Mesenchymal stem cell (in vitro differentiated cells and primary cell): ENCODE data around the gene SDK2.

ENCODE experiments used
- DNase-seq: peaks from one replicate; pipeline ENCODE4 v3.0.0-alpha.2; 2013
- H2AFZ ChIP-seq: one replicate; pipeline ENCODE4 v1.6.1; 2013; ENCODE audit warnings: low read depth, mild to moderate bottlenecking, control low read depth, inconsistent platforms, low read length, moderate library complexity
- H2AK5ac ChIP-seq: 2 replicates; pipeline ENCODE4 v1.6.1; 2013; ENCODE audit warnings: low read length, moderate library complexity, mild to moderate bottlenecking, inconsistent platforms; ENCODE audit not compliant: severe bottlenecking
- H2BK120ac ChIP-seq: one replicate; pipeline ENCODE4 v1.6.1; 2013; ENCODE audit warnings: low read depth, mild to moderate bottlenecking, inconsistent platforms, low read length, moderate library complexity
- H2BK12ac ChIP-seq, 2 experiments: one replicate each; pipeline ENCODE4 v1.6.1; 2013; ENCODE audit warnings: inconsistent platforms in 2 of 2, low read length in 2 of 2, mild to moderate bottlenecking in 2 of 2, moderate library complexity in 2 of 2, control low read depth in 1 of 2
- H2BK15ac ChIP-seq: one replicate; pipeline ENCODE4 v1.6.1; 2013; ENCODE audit warnings: mild to moderate bottlenecking, low read depth, inconsistent platforms; ENCODE audit not compliant: poor library complexity, severe bottlenecking
- H2BK5ac ChIP-seq: 2 replicates; pipeline ENCODE4 v1.6.1; 2013; ENCODE audit warnings: low read depth, mild to moderate bottlenecking, low read length, control low read depth, inconsistent platforms; ENCODE audit not compliant: poor library complexity, severe bottlenecking
- H3K14ac ChIP-seq, 2 experiments: one replicate each; pipeline ENCODE4 v1.6.1; 2013; ENCODE audit warnings: inconsistent platforms in 2 of 2, low read length in 2 of 2, control low read depth in 1 of 2, mild to moderate bottlenecking in 1 of 2, moderate library complexity in 1 of 2
- H3K18ac ChIP-seq, 2 experiments: one replicate each; pipeline ENCODE4 v1.6.1; 2013; ENCODE audit warnings: inconsistent platforms in 2 of 2, low read length in 2 of 2, control low read depth in 1 of 2, low read depth in 1 of 2, mild to moderate bottlenecking in 1 of 2
- H3K23ac ChIP-seq, 2 experiments: one replicate each; pipeline ENCODE4 v1.6.1; 2013; ENCODE audit warnings: inconsistent platforms in 2 of 2, low read length in 2 of 2, mild to moderate bottlenecking in 2 of 2, moderate library complexity in 2 of 2, control low read depth in 1 of 2
- H3K27ac ChIP-seq: 2 replicates; pipeline ENCODE4 v1.5.1; 2013; ENCODE audit warnings: mild to moderate bottlenecking, moderate library complexity, low read length, control low read depth, inconsistent platforms; ENCODE audit not compliant: poor library complexity, severe bottlenecking
- H3K27me3 ChIP-seq, 2 experiments: 2 replicates each; pipeline versions ENCODE4 v1.6.1 to v1.7.0; 2013; ENCODE audit warnings: low read length in 2 of 2, mild to moderate bottlenecking in 2 of 2, moderate library complexity in 2 of 2, control low read depth in 1 of 2, inconsistent platforms in 1 of 2; ENCODE audit not compliant: control insufficient read depth in 1 of 2, insufficient read depth in 1 of 2
- H3K36me3 ChIP-seq, 2 experiments: 2 replicates each; pipeline versions ENCODE4 v1.6.1 to v1.7.0; 2013; ENCODE audit warnings: low read length in 2 of 2, control low read depth in 1 of 2, inconsistent platforms in 1 of 2, low read depth in 1 of 2, mild to moderate bottlenecking in 1 of 2; ENCODE audit not compliant: insufficient read depth in 2 of 2, control insufficient read depth in 1 of 2
- H3K4ac ChIP-seq, 2 experiments: one replicate each; pipeline ENCODE4 v1.6.1; 2013; ENCODE audit warnings: inconsistent platforms in 2 of 2, low read length in 2 of 2, mild to moderate bottlenecking in 2 of 2, moderate library complexity in 2 of 2, control low read depth in 1 of 2, low read depth in 1 of 2
- H3K4me1 ChIP-seq: 2 replicates; pipeline ENCODE4 v1.6.1; 2013; ENCODE audit warnings: low read depth, low read length, control low read depth; ENCODE audit not compliant: control insufficient read depth, insufficient read depth
- H3K4me2 ChIP-seq: 2 replicates; pipeline ENCODE4 v1.6.1; 2013; ENCODE audit warnings: low read length, mild to moderate bottlenecking, inconsistent platforms; ENCODE audit not compliant: poor library complexity, severe bottlenecking
- H3K4me3 ChIP-seq, 2 experiments: 2 replicates each; pipeline versions ENCODE4 v1.5.1 to v1.7.0; 2013; ENCODE audit warnings: low read length in 2 of 2, mild to moderate bottlenecking in 2 of 2, control low read depth in 1 of 2, low read depth in 1 of 2; ENCODE audit not compliant: insufficient read depth in 1 of 2
- H3K79me1 ChIP-seq: replicated peaks from 2 replicates; pipeline ENCODE4 v1.6.1; 2013; ENCODE audit warnings: mild to moderate bottlenecking, control low read depth, low read length, inconsistent platforms; ENCODE audit not compliant: poor library complexity, severe bottlenecking
- H3K9ac ChIP-seq: 2 replicates; pipeline ENCODE4 v1.7.0; 2013; ENCODE audit warnings: mild to moderate bottlenecking, low read length, moderate library complexity
- H3K9me3 ChIP-seq: 2 replicates; pipeline ENCODE4 v1.7.0; 2013; ENCODE audit warnings: mild to moderate bottlenecking, low read length; ENCODE audit not compliant: control insufficient read depth
- H4K8ac ChIP-seq: one replicate; pipeline ENCODE4 v1.6.1; 2013; ENCODE audit warnings: inconsistent platforms, mild to moderate bottlenecking, low read length, moderate library complexity
- H4K91ac ChIP-seq: one replicate; pipeline ENCODE4 v1.6.1; 2013; ENCODE audit warnings: mild to moderate bottlenecking, low read length, inconsistent platforms
- WGBS: methylation state at CpG from one replicate; pipeline ENCODE4 v1.1.7; 2013; ENCODE audit warnings: mixed read lengths; 5-methylcytosine and 5-hydroxymethylcytosine counted together

Gene SDK2

GRCh38 chr17:73549841-73550430 lies 94.3 kb downstream of the SDK2 start:
- Histone ChIP-seq H2BK120ac (no peak overlapping the region), H3K23ac (no peak overlapping the region), H3K9me3 (no peaks in the 10 kb centered on the region), H3K4ac (no peak overlapping the region), H3K36me3 (no peaks in the 10 kb centered on the region), H3K27me3 (peaks cover 8 to 88% of the 10 kb centered on the region in 2 experiments), H2BK12ac (no peak overlapping the region), H4K8ac (no peak overlapping the region), H3K14ac (no peak overlapping the region), H2BK5ac (no peak overlapping the region), H3K4me3 (no peak overlapping the region), H3K79me1 (no peaks in the 10 kb centered on the region), H4K91ac (no peak overlapping the region), H2BK15ac (no peak overlapping the region), H2AFZ (no peak overlapping the region), H3K27ac (no peak overlapping the region), H2AK5ac (no peak overlapping the region), H3K9ac (no peak overlapping the region), H3K18ac (no peak overlapping the region), H3K4me2 (no peak overlapping the region), H3K4me1 (no peaks in the 10 kb centered on the region)
- 80% methylated on average over 9 of the region's 12 CpGs for WGBS
- DNase-seq, result no peak

GRCh38 chr17:73548620-73549311 lies 95.5 kb downstream of the SDK2 start:
- no peak overlapping the region for H3K18ac ChIP-seq
- no peak overlapping the region for H3K4ac ChIP-seq
- H2BK12ac ChIP-seq, result no peak overlapping the region
- H2AK5ac ChIP-seq, result no peak overlapping the region
- no peak overlapping the region for H3K23ac ChIP-seq
- DNase-seq, result no peak
- 72% methylated on average over 11 of the region's 11 CpGs for WGBS
- H3K4me1 ChIP-seq, result no peaks in the 10 kb centered on the region
- no peak overlapping the region for H4K8ac ChIP-seq
- H3K4me2 ChIP-seq, result no peak overlapping the region
- no peaks in the 10 kb centered on the region for H3K9me3 ChIP-seq
- no peak overlapping the region for H4K91ac ChIP-seq
- no peak overlapping the region for H2AFZ ChIP-seq
- H3K79me1 ChIP-seq, result no peaks in the 10 kb centered on the region
- no peak overlapping the region for H2BK15ac ChIP-seq
- no peak overlapping the region for H3K14ac ChIP-seq
- H2BK5ac ChIP-seq, result no peak overlapping the region
- no peak overlapping the region for H3K4me3 ChIP-seq
- peaks cover 13 to 87% of the 10 kb centered on the region in 2 experiments for H3K27me3 ChIP-seq
- H3K36me3 ChIP-seq, result no peaks in the 10 kb centered on the region
- H2BK120ac ChIP-seq, result no peak overlapping the region
- no peak overlapping the region for H3K9ac ChIP-seq
- H3K27ac ChIP-seq, result no peak overlapping the region

- Histone ChIP-seq H3K9me3 (no peaks in the 10 kb centered on the region), H3K4me1 (no peaks in the 10 kb centered on the region), H4K91ac (no peak overlapping the region), H2BK12ac (no peak overlapping the region), H3K27ac (no peak overlapping the region), H2AFZ (no peak overlapping the region), H3K18ac (no peak overlapping the region), H3K79me1 (no peaks in the 10 kb centered on the region), H3K4me2 (no peak overlapping the region), H3K4me3 (no peak overlapping the region), H3K23ac (no peak overlapping the region), H2BK5ac (no peak overlapping the region), H4K8ac (no peak overlapping the region), H2BK15ac (no peak overlapping the region), H2BK120ac (no peak overlapping the region), H2AK5ac (no peak overlapping the region), H3K4ac (no peak overlapping the region), H3K27me3 (peaks cover 17 to 87% of the 10 kb centered on the region in 2 experiments), H3K9ac (no peak overlapping the region), H3K36me3 (no peaks in the 10 kb centered on the region), H3K14ac (no peak overlapping the region)
- WGBS, result 88% methylated on average over 2 of the region's 6 CpGs
- no peak for DNase-seq
Measured at GRCh38 chr17:73547790-73548189, 96.5 kb downstream of the SDK2 start.

GRCh38 chr17:73546770-73547536 lies 97.3 kb downstream of the SDK2 start:
- 66% methylated on average over 12 of the region's 12 CpGs for WGBS

More at GRCh38 chr17:73546770-73547536, 97.3 kb downstream of the SDK2 start:
- Histone ChIP-seq H4K91ac (no peak overlapping the region), H3K27me3 (peaks cover 18 to 78% of the 10 kb centered on the region in 2 experiments), H3K14ac (no peak overlapping the region), H2BK120ac (no peak overlapping the region), H3K79me1 (no peaks in the 10 kb centered on the region), H3K18ac (no peak overlapping the region), H2AK5ac (no peak overlapping the region), H3K27ac (no peak overlapping the region), H3K4me2 (no peak overlapping the region), H2AFZ (no peak overlapping the region), H3K4me1 (no peaks in the 10 kb centered on the region), H3K9me3 (no peaks in the 10 kb centered on the region), H3K9ac (no peak overlapping the region), H3K4ac (no peak overlapping the region), H3K4me3 (no peak overlapping the region), H3K36me3 (no peaks in the 10 kb centered on the region), H4K8ac (no peak overlapping the region), H3K23ac (no peak overlapping the region), H2BK15ac (no peak overlapping the region), H2BK5ac (no peak overlapping the region), H2BK12ac (no peak overlapping the region)
- DNase-seq, result peak; percentile 3
